ENCODE measurements around the gene SLC22A13. TPM values are rescaled to one million over a fixed set of nuclear protein-coding genes. Genes with fewer than 3 reads are reported as not detected.

SLC22A13 gene
- polyA plus RNA-seq, 1 donor (not counting 4 experiments of a cell fraction or from before 2014, with no cell fraction given): 0.25 TPM

DNA sequence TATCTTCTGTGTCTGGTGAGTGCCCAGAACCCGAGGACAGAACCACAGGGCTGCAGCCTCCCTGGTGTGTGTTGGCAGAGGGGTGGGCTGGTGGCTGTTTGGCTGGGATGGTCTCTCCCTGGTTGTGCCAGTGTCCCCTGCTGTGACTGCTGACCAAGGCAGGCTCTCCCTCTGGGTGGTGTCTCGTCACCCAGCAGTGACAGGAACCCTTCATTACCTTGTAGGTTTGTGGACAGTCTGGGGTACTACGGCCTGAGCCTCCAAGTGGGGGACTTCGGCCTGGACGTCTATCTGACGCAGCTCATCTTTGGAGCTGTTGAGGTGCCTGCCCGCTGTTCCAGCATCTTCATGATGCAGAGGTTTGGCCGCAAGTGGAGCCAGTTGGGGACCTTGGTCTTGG is 10.0 kb downstream of the SLC22A13 start:
- peaks cover 3 to 25% of the 10 kb centered on the region in 2 experiments for H3K36me3 ChIP-seq (ENCODE audit: control insufficient read depth in 2 of 2, extremely low read depth in 1 of 2, insufficient read depth in 2 of 2, low read length in 2 of 2)
- H3K27me3 ChIP-seq (ENCODE audit: control insufficient read depth, extremely low read depth, insufficient read depth, low read length): no peaks in the 10 kb centered on the region
- no peak overlapping the region for H2AFZ ChIP-seq (ENCODE audit: control insufficient read depth, low read length)
- H3K27ac ChIP-seq (ENCODE audit: control insufficient read depth, insufficient read depth, low read length): no peak overlapping the region
- DNase-seq (ENCODE audit: low read depth, low spot score) (no peak), FAIRE-seq (no peak)
- no peaks in the 10 kb centered on the region for H3K4me1 ChIP-seq (ENCODE audit: control insufficient read depth, extremely low read depth, insufficient read depth, low read length)
- dilution Hi-C loops (cut with MboI; ENCODE audit: extremely low pct_ligation_motif_present, low sequenced_read_pairs): no loop called here
- no peak for TF ChIP-seq EZH2 (IDR thresholded peaks at IDR 0.05; ENCODE audit: low read length)
- TF ChIP-seq, protein P1, sequence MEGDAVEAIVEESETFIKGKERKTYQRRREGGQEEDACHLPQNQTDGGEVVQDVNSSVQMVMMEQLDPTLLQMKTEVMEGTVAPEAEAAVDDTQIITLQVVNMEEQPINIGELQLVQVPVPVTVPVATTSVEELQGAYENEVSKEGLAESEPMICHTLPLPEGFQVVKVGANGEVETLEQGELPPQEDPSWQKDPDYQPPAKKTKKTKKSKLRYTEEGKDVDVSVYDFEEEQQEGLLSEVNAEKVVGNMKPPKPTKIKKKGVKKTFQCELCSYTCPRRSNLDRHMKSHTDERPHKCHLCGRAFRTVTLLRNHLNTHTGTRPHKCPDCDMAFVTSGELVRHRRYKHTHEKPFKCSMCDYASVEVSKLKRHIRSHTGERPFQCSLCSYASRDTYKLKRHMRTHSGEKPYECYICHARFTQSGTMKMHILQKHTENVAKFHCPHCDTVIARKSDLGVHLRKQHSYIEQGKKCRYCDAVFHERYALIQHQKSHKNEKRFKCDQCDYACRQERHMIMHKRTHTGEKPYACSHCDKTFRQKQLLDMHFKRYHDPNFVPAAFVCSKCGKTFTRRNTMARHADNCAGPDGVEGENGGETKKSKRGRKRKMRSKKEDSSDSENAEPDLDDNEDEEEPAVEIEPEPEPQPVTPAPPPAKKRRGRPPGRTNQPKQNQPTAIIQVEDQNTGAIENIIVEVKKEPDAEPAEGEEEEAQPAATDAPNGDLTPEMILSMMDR (optimal IDR thresholded peaks at IDR 0.05 in 1 of 3, IDR thresholded peaks at IDR 0.05 in 1 of 3, conservative IDR thresholded peaks at IDR 0.05 in 1 of 3; ENCODE audit: extremely low read depth in 1 of 3, insufficient read depth in 2 of 3, low read length in 3 of 3): no peak
- no peaks in the 10 kb centered on the region for H3K9me3 ChIP-seq (ENCODE audit: control insufficient read depth, low read depth, low read length)
- H3K9ac ChIP-seq (ENCODE audit: control insufficient read depth, extremely low read depth, insufficient read depth, low read length): no peak overlapping the region
- no peaks in the 10 kb centered on the region for H3K9me1 ChIP-seq (ENCODE audit: control insufficient read depth, extremely low read depth, insufficient read depth, low read length)
- H3K4me3 ChIP-seq (ENCODE audit: control insufficient read depth in 2 of 3, extremely low read depth in 1 of 3, insufficient read depth in 2 of 3, low read depth in 1 of 3, low read length in 3 of 3): no peak overlapping the region
- H3K4me2 ChIP-seq (ENCODE audit: control insufficient read depth, extremely low read depth, insufficient read depth, low read depth, low read length): no peak overlapping the region
- no peaks in the 10 kb centered on the region for H3K79me2 ChIP-seq (ENCODE audit: control insufficient read depth, insufficient read depth, low read length)
- H4K20me1 ChIP-seq (ENCODE audit: control insufficient read depth, extremely low read depth, insufficient read depth, low read length): no peaks in the 10 kb centered on the region

DNA sequence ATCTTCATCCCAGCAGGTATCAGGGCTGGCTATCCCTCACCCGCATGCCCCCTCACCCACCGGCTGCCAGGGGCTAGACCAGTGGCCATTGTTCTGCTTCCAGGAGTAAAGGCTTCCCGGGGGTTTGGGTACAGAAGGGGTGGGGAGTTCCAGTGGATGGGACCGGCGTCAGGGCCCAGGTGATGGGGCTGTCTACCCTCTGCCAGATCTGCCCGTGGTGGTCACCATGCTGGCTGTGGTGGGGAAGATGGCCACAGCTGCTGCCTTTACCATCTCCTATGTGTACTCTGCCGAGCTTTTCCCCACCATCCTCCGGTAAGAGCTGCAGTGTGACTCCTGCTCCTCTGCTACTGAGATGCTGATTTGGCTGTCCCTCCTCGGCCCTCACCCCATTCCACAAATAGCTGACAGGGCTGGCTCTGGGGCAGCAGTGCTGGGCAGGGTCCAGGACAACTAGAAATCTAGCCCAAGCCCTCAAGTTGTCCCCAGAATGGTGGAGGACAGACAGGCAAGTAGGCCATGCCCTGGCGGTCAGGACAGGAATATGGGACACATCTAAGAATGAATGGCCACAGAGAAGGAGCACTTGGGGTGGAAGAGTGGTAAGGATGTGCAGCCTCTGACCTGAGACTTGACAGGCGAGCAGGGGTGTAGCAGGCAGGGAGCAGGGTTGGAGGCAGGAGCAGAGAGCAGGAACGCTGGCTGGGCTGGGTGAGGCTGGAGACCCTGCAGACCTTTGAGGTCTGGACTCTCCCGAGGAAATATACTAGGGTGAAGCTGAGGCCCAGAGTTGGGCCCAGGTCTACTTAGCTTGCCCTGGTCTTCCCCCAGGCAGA is 10.7 kb downstream of the SLC22A13 start:
- FAIRE-seq: no peak
- Histone ChIP-seq H3K36me3 (ENCODE audit: control insufficient read depth in 2 of 2, extremely low read depth in 1 of 2, insufficient read depth in 2 of 2, low read length in 2 of 2) (peaks cover 3 to 23% of the 10 kb centered on the region in 2 experiments), H3K4me3 (ENCODE audit: control insufficient read depth in 2 of 3, extremely low read depth in 1 of 3, insufficient read depth in 2 of 3, low read depth in 1 of 3, low read length in 3 of 3) (no peak overlapping the region), H3K9ac (ENCODE audit: control insufficient read depth, extremely low read depth, insufficient read depth, low read length) (no peak overlapping the region), H3K9me1 (ENCODE audit: control insufficient read depth, extremely low read depth, insufficient read depth, low read length) (no peaks in the 10 kb centered on the region), H3K9me3 (ENCODE audit: control insufficient read depth, low read depth, low read length) (no peaks in the 10 kb centered on the region), H3K79me2 (ENCODE audit: control insufficient read depth, insufficient read depth, low read length) (no peaks in the 10 kb centered on the region), H3K27ac (ENCODE audit: control insufficient read depth, insufficient read depth, low read length) (no peak overlapping the region), H4K20me1 (ENCODE audit: control insufficient read depth, extremely low read depth, insufficient read depth, low read length) (no peaks in the 10 kb centered on the region), H3K4me1 (ENCODE audit: control insufficient read depth, extremely low read depth, insufficient read depth, low read length) (no peaks in the 10 kb centered on the region), H3K4me2 (ENCODE audit: control insufficient read depth, extremely low read depth, insufficient read depth, low read depth, low read length) (no peak overlapping the region), H3K27me3 (ENCODE audit: control insufficient read depth, extremely low read depth, insufficient read depth, low read length) (no peaks in the 10 kb centered on the region), H2AFZ (ENCODE audit: control insufficient read depth, low read length) (no peak overlapping the region)
- dilution Hi-C loops (cut with MboI; ENCODE audit: extremely low pct_ligation_motif_present, low sequenced_read_pairs): no loop called here
- no peak for TF ChIP-seq EZH2 (IDR thresholded peaks at IDR 0.05; ENCODE audit: low read length)
- TF ChIP-seq, protein P1 (optimal IDR thresholded peaks at IDR 0.05 in 1 of 3, IDR thresholded peaks at IDR 0.05 in 1 of 3, conservative IDR thresholded peaks at IDR 0.05 in 1 of 3; ENCODE audit: extremely low read depth in 1 of 3, insufficient read depth in 2 of 3, low read length in 3 of 3): no peak
- DNase-seq (ENCODE audit: low read depth, low spot score): no peak

Measured in keratinocyte (primary cell).